Peyer's patch (tissue), 4 donors: ENCODE measurements around the gene LMBR1L.

Source experiments
- CTCF ChIP-seq, 6 experiments: fragments of 450-650 bp in 4 of 6; fragments of 200-600 bp in 2 of 6; sonication (generic) in 1 of 6; IDR thresholded peaks; one replicate each; pipeline ENCODE4 v1.5.1; 2017 to 2019; ENCODE audit warnings: antibody characterized with exemption in 6 of 6, mild to moderate bottlenecking in 3 of 6, moderate library complexity in 1 of 6
- POLR2A ChIP-seq, 2 donors: fragments of 450-650 bp; IDR thresholded peaks; one replicate each; pipeline ENCODE4 v1.5.1; 2017; ENCODE audit warnings: antibody characterized with exemption in 2 of 2, mild to moderate bottlenecking in 2 of 2, moderate library complexity in 2 of 2

GRCh38 chr12:49138999-49139398 lies 28.4 kb upstream of the LMBR1L start:
- TF ChIP-seq POLR2A (IDR thresholded peaks at IDR 0.05) (no peak), CTCF (IDR thresholded peaks at IDR 0.05) (no peak)
